RCC 7860 (cell line): ENCODE data around the gene POLN.
"Not testable (repeated sequence)": the region's sequence is repeated elsewhere in the genome, so short reads cannot be mapped to it uniquely, and the experiment has no call there.

Experiments
- DNase-seq: peaks from one replicate; pipeline ENCODE4 v3.0.0-alpha.2; 2015; ENCODE audit warnings: low spot score
- FAIRE-seq: peaks from 2 replicates; lab custom pipeline; 2012; peaks lifted over from hg19 to GRCh38; lab: Jason Lieb, UNC

The POLN gene

GRCh38 chr4:2172161-2172560 is 69.8 kb downstream of the POLN start:
- FAIRE-seq, result no peak

GRCh38 chr4:2168469-2169319 is 73.2 kb downstream of the POLN start:
- FAIRE-seq, result no peak
- no peak for DNase-seq

More at GRCh38 chr4:2172161-2172560, 69.8 kb downstream of the POLN start:
- no peak for DNase-seq

- FAIRE-seq (no peak), DNase-seq (no peak)
Measured at GRCh38 chr4:2166253-2166652, 75.7 kb downstream of the POLN start.

- FAIRE-seq, result no peak
- no peak for DNase-seq
Measured at GRCh38 chr4:2165391-2165790, 76.5 kb downstream of the POLN start.

GRCh38 chr4:2163311-2163821 is 78.6 kb downstream of the POLN start:
- no peak for FAIRE-seq
- no peak for DNase-seq

GRCh38 chr4:2161092-2161703 is 80.7 kb downstream of the POLN start:
- DNase-seq, FAIRE-seq: not testable (repeated sequence)

GRCh38 chr4:2159931-2160330 is 82.0 kb downstream of the POLN start:
- FAIRE-seq (no peak), DNase-seq (no peak)

GRCh38 chr4:2155246-2155645 is 86.7 kb downstream of the POLN start:
- FAIRE-seq (no peak), DNase-seq (no peak)

- no peak for FAIRE-seq
Measured at GRCh38 chr4:2154215-2154740, 87.6 kb downstream of the POLN start.

GRCh38 chr4:2151544-2151943 is 90.4 kb downstream of the POLN start:
- no peak for FAIRE-seq
- no peak for DNase-seq

More at GRCh38 chr4:2154215-2154740, 87.6 kb downstream of the POLN start:
- DNase-seq, result no peak

- FAIRE-seq (no peak), DNase-seq (no peak)
Measured at GRCh38 chr4:2150076-2150475, 91.8 kb downstream of the POLN start.

- FAIRE-seq, result no peak
- DNase-seq, result no peak
Measured at GRCh38 chr4:2142630-2143427, 99.1 kb downstream of the POLN start.

GRCh38 chr4:2141762-2142451 is 100.0 kb downstream of the POLN start:
- DNase-seq (no peak), FAIRE-seq (no peak)

GRCh38 chr4:2141022-2141761 is 100.7 kb downstream of the POLN start:
- FAIRE-seq (no peak), DNase-seq (no peak)

GRCh38 chr4:2138846-2139500 is 102.9 kb downstream of the POLN start:
- DNase-seq, result no peak

GRCh38 chr4:2136726-2137125 is 105.2 kb downstream of the POLN start:
- FAIRE-seq (no peak), DNase-seq (no peak)

More at GRCh38 chr4:2138846-2139500, 102.9 kb downstream of the POLN start:
- no peak for FAIRE-seq

- no peak for FAIRE-seq
- DNase-seq, result no peak
Measured at GRCh38 chr4:2135083-2135482, 106.8 kb downstream of the POLN start.

GRCh38 chr4:2132438-2132837 is 109.5 kb downstream of the POLN start:
- FAIRE-seq (no peak), DNase-seq (no peak)
